ENCODE data around the gene CNKSR1. TPM values are rescaled to one million over a fixed set of nuclear protein-coding genes. Genes with fewer than 3 reads are reported as not detected.

The CNKSR1 gene
- total and polyA plus RNA-seq, 2 of the 13 experiments (the other 11 are each of a cell fraction or from before 2014, with no cell fraction given), result 3.4 to 8.9 TPM

GRCh38 chr1:26158908-26159742 is 18.2 kb upstream of the CNKSR1 start, which contains the start of gene FAM110D:
Gene FAM110D, plus strand, starts transcription at chr1:26159079. Its CDS starts 2,213 bp downstream, at chr1:26161292.
- Histone ChIP-seq H3K36me3 (replicated peaks in 1 of 2; ENCODE audit: control insufficient read depth in 1 of 2, insufficient read depth in 2 of 2, low read length in 2 of 2) (no peaks in the 10 kb centered on the region), H3K4me1 (ENCODE audit: insufficient read depth, low read length) (peaks cover 30% of the 10 kb centered on the region), H2AFZ (ENCODE audit: low read length) (no peak within 1 kb of the TSS), H3K79me2 (ENCODE audit: insufficient read depth, low read length) (no peaks in the 10 kb centered on the region), H3K27ac (ENCODE audit: extremely low read length, insufficient read depth, low read length) (no peak within 1 kb of the TSS), H4K20me1 (ENCODE audit: insufficient read depth, low read length) (no peaks in the 10 kb centered on the region), H3K4me2 (ENCODE audit: low read depth, low read length) (no peak within 1 kb of the TSS), H3K4me3 (replicated peaks in 1 of 3; ENCODE audit: insufficient read depth in 1 of 3, low read depth in 2 of 3, low read length in 3 of 3) (no peak within 1 kb of the TSS), H3K9me3 (ENCODE audit: low read length) (no peaks in the 10 kb centered on the region), H3K27me3 (ENCODE audit: control insufficient read depth in 1 of 2, insufficient read depth in 2 of 2, low read length in 2 of 2) (peaks cover 14 to 69% of the 10 kb centered on the region in 2 experiments; a peak in 4 of 5 replicates), H3K9ac (ENCODE audit: insufficient read depth, low read depth, low read length) (no peak within 1 kb of the TSS)
- 8% methylated on average over 6 of the region's 6 CpGs for WGBS (ENCODE audit: low lambda C conversion rate)
- FAIRE-seq, result no peak
- ChIA-PET POLR2A (no interaction called here), CTCF (ENCODE audit: low intra/inter-chr PET ratio, low total read pairs) (no interaction called here)
- no peak for DNase-seq (ENCODE audit: low spot score)
- intact Hi-C loops (cut with micrococcal nuclease; ENCODE audit: unreplicated experiment), result no loop called here
- BruUV-seq (replicated peaks), result no TSS peak
- no peak for ATAC-seq
- no peak for TF ChIP-seq MTERF4 (CRISPR knock-in tag; IDR thresholded peaks at IDR 0.05)
- TF ChIP-seq TAF1 (CRISPR knock-in tag; IDR thresholded peaks at IDR 0.05), result no peak
- no peak for TF ChIP-seq ZFAT (CRISPR knock-in tag; conservative IDR thresholded peaks at IDR 0.05)
- TF ChIP-seq ZNF251 (CRISPR knock-in tag; IDR thresholded peaks at IDR 0.05), result no peak
- TF ChIP-seq, protein P1, sequence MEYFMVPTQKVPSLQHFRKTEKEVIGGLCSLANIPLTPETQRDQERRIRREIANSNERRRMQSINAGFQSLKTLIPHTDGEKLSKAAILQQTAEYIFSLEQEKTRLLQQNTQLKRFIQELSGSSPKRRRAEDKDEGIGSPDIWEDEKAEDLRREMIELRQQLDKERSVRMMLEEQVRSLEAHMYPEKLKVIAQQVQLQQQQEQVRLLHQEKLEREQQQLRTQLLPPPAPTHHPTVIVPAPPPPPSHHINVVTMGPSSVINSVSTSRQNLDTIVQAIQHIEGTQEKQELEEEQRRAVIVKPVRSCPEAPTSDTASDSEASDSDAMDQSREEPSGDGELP (IDR thresholded peaks at IDR 0.05; ENCODE audit: borderline replicate concordance, low read depth), result no peak
- TF ChIP-seq GPBP1L1 (CRISPR knock-in tag; IDR thresholded peaks at IDR 0.05), result no peak
- TF ChIP-seq ZBTB34 (CRISPR knock-in tag; IDR thresholded peaks at IDR 0.05), result no peak
- TF ChIP-seq ZNF652 (CRISPR knock-in tag; IDR thresholded peaks at IDR 0.05; ENCODE audit: borderline replicate concordance, low read depth), result 0 out of 2 replicates have a peak, but pooled peaks have one; percentile 50
- TF ChIP-seq ZSCAN9 (CRISPR knock-in tag; IDR thresholded peaks at IDR 0.05; ENCODE audit: borderline replicate concordance), result no peak
- in situ Hi-C loops (cut with HindIII; ENCODE audit: extremely low pct_ligation_motif_present, low pct_unique_long_range_greater_than_20kb), result loop anchor here (10.0 kb wide), 1 partner anchor 54 kb away; no protein-coding TSS in a partner anchor

Measured in HepG2 (cell line).